Colonic mucosa (tissue), 4 donors: ENCODE data around the gene STXBP6. TPM values are rescaled to one million over a fixed set of nuclear protein-coding genes. Genes with fewer than 3 reads are reported as not detected.

Source experiments
- DNase-seq: peaks from one replicate; pipeline ENCODE4 v3.0.0-alpha.2; 2020
- H3K27ac ChIP-seq: fragments of 200-600 bp; one replicate; pipeline ENCODE4 v1.8.0; 2021
- H3K27me3 ChIP-seq: fragments of 200-600 bp; one replicate; pipeline ENCODE4 v1.8.0; 2021
- H3K36me3 ChIP-seq: fragments of 200-600 bp; one replicate; pipeline ENCODE4 v1.8.0; 2021
- H3K4me1 ChIP-seq: fragments of 200-600 bp; one replicate; pipeline ENCODE4 v1.8.0; 2021; ENCODE audit warnings: mild to moderate bottlenecking
- H3K4me3 ChIP-seq: fragments of 200-600 bp; one replicate; pipeline ENCODE4 v1.8.0; 2021
- H3K9ac ChIP-seq, 2 donors: one replicate each; pipeline ENCODE4 v1.7.0; 2013; ENCODE audit warnings: control low read depth in 2 of 2, low read depth in 2 of 2, low read length in 2 of 2
- H3K9me3 ChIP-seq: fragments of 200-600 bp; one replicate; pipeline ENCODE4 v1.8.0; 2021
- CTCF ChIP-seq: fragments of 200-600 bp; IDR thresholded peaks from one replicate; pipeline ENCODE4 v1.8.0; 2022; ENCODE audit warnings: antibody characterized with exemption, mild to moderate bottlenecking
- intact Hi-C: fragments of 100-400 bp; cut with DNase I; formaldehyde crosslinking; loops from one replicate; pipeline ENCODE4 v1.14.1; 2022
- total RNA-seq, 2 donors: library from RNA; stranded (reverse); fragmentation: NEBNext Ultra II Directional in 1 of 2; extraction: Animal tissue kit (Norgen Biotek cat#: 25700) in 1 of 2; gene quantifications; one replicate each; pipeline ENCODE4 v1.2.1, GENCODE V29; 2021
- donor health status: healthy.
- donor health status: DM: no; HTN: no; CAD: no.
- donor health status: DM: no; HTN: no; CAD: no.

Gene STXBP6
- total RNA-seq, 2 donors from 2014 or later: 23.7 to 26.1 TPM

DNA sequence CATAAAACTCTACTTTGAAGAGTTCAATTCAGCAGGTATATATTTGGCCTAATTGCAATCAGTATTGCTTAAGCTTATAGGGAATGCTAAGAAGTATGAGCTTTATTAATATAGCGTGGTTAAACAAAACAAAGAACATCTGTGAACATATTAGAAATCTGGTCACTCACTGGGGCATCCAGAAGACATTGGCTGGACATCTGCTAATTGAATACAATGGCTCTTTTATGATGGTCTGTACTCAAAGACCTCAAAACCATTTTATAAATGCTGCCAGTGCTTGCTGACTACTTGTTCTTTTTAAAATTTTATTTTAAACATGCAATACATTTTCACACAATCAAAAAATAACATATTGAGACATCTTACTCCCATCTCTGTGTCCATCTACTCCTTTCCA, 173.0 kb downstream of the STXBP6 start:
- no peak for DNase-seq
- TF ChIP-seq CTCF: no peak
- Histone ChIP-seq H3K27ac (peak overlapping the region; percentile 12), H3K4me1 (peaks cover 8% of the 10 kb centered on the region), H3K9me3 (no peaks in the 10 kb centered on the region), H3K4me3 (no peak overlapping the region), H3K27me3 (no peaks in the 10 kb centered on the region), H3K36me3 (no peaks in the 10 kb centered on the region), H3K9ac (no peak overlapping the region)
- intact Hi-C loops: no loop called here

DNA sequence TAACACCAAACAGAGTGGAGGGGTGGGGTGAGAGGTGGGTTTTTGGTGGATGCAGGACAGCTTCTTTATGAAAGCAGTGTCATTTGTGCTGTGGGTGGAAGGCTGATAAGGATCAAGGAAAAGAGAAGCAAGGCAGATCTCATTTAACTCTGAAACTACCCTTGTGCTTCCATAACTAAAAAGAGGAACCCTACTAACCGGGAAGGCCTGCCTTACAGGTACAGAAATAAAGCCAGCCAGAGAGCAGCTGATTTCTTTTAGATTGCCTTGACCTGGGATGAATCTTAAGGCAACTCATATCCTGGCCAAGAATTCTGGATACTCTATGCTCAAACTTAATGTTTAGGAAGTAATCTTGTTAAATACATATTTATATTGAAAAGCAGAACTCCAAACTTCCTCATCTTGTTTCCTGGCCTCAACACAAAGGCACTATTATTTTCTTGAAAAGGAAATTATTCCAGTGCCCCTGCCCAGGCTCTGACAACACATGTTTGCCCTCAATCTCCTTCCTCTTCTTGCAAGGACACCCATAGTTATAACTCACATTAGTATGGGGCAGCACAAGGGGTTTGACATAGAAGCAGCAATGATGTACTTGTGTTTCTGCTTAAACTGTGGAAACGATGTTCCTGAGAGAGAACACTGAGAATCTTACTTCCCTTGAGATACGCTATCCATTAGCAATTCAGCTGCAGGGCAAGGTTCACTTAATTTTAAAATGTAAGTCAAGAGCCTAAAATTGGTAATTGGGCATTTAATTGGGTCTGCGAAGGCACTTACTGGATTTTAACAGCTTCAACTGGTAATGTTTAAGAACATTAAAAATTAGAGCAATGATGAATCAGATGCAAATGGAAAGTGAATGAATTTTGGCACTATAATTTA, 173.7 kb downstream of the STXBP6 start:
- H3K36me3 ChIP-seq: no peaks in the 10 kb centered on the region
- DNase-seq: no peak
- H3K27me3 ChIP-seq: no peaks in the 10 kb centered on the region
- no peak overlapping the region for H3K9ac ChIP-seq
- intact Hi-C loops: no loop called here
- H3K4me3 ChIP-seq: no peak overlapping the region
- peaks cover 13% of the 10 kb centered on the region for H3K4me1 ChIP-seq
- no peaks in the 10 kb centered on the region for H3K9me3 ChIP-seq
- no peak for TF ChIP-seq CTCF
- peak overlapping the region; percentile 26 for H3K27ac ChIP-seq

GRCh38 chr14:24875203-24875838, 174.6 kb downstream of the STXBP6 start:
- Histone ChIP-seq H3K27me3 (no peaks in the 10 kb centered on the region), H3K9me3 (no peaks in the 10 kb centered on the region), H3K4me1 (peaks cover 13% of the 10 kb centered on the region), H3K27ac (peak overlapping the region; percentile 26), H3K36me3 (no peaks in the 10 kb centered on the region), H3K4me3 (no peak overlapping the region), H3K9ac (no peak overlapping the region)
- DNase-seq: no peak
- TF ChIP-seq CTCF: no peak
- intact Hi-C loops: no loop called here

- H3K9ac ChIP-seq: no peak overlapping the region
- TF ChIP-seq CTCF: no peak
- no peak overlapping the region for H3K4me3 ChIP-seq
- H3K36me3 ChIP-seq: no peaks in the 10 kb centered on the region
- H3K27ac ChIP-seq: no peak overlapping the region
- peaks cover 13% of the 10 kb centered on the region for H3K4me1 ChIP-seq
- H3K9me3 ChIP-seq: no peaks in the 10 kb centered on the region
- intact Hi-C loops: no loop called here
- no peak for DNase-seq
- no peaks in the 10 kb centered on the region for H3K27me3 ChIP-seq
These were observed 175.3 kb downstream of the STXBP6 start for GRCh38 chr14:24874514-24875202.

GRCh38 chr14:24873551-24873950, 176.4 kb downstream of the STXBP6 start:
- intact Hi-C loops: no loop called here
- Histone ChIP-seq H3K4me1 (peaks cover 13% of the 10 kb centered on the region), H3K27ac (no peak overlapping the region), H3K9ac (no peak overlapping the region), H3K9me3 (no peaks in the 10 kb centered on the region), H3K36me3 (no peaks in the 10 kb centered on the region), H3K27me3 (no peaks in the 10 kb centered on the region), H3K4me3 (no peak overlapping the region)
- TF ChIP-seq CTCF: no peak
- DNase-seq: no peak
